HepG2 (cell line): ENCODE measurements around the gene FLAD1. TPM values are rescaled to one million over a fixed set of nuclear protein-coding genes. Genes with fewer than 3 reads are reported as not detected.

Source experiments
- DMAP1 ChIP-seq: IDR thresholded peaks from 2 replicates; pipeline ENCODE4 v1.6.1; 2016
- DMTF1 ChIP-seq: sonication (generic); formaldehyde crosslinking; IDR thresholded peaks from 2 replicates; pipeline ENCODE4 v1.4.0; 2020; ENCODE audit warnings: mild to moderate bottlenecking, missing genetic modification reagents
- FIP1L1 ChIP-seq: fragments of 200-400 bp; formaldehyde crosslinking; IDR thresholded peaks from 2 replicates; pipeline ENCODE4 v1.6.1; 2018; ENCODE audit warnings: low read depth, mild to moderate bottlenecking, low read length, moderate library complexity, borderline replicate concordance; ENCODE audit not compliant: insufficient read depth
- HMGXB3 ChIP-seq: sonication (generic); formaldehyde crosslinking; IDR thresholded peaks from 2 replicates; pipeline ENCODE4 v1.4.0; 2020; ENCODE audit warnings: missing genetic modification reagents, borderline replicate concordance
- MBD4 ChIP-seq: IDR thresholded peaks from 2 replicates; pipeline ENCODE4 v1.6.1; 2012; ENCODE audit warnings: low read length, inconsistent platforms, borderline replicate concordance
- NR3C1 ChIP-seq: sonication (generic); formaldehyde crosslinking; IDR thresholded peaks from 2 replicates; pipeline ENCODE4 v1.4.0; 2020; ENCODE audit warnings: missing genetic modification reagents
- PHF20 ChIP-seq: sonication (generic); formaldehyde crosslinking; IDR thresholded peaks from 2 replicates; pipeline ENCODE4 v1.5.0; 2020; ENCODE audit warnings: mild to moderate bottlenecking, missing genetic modification reagents
- POLR2AphosphoS2 ChIP-seq: IDR thresholded peaks from 2 replicates; pipeline ENCODE4 v1.6.1; 2011; ENCODE audit warnings: low read depth, low read length, improper control_type of control experiment
- SAFB2 ChIP-seq: sonication (generic); formaldehyde crosslinking; IDR thresholded peaks from 2 replicates; pipeline ENCODE4 v1.5.1; 2020; ENCODE audit warnings: missing genetic modification reagents, low read depth, mild to moderate bottlenecking, borderline replicate concordance
- ZFAT ChIP-seq: sonication (generic); formaldehyde crosslinking; conservative IDR thresholded peaks from 2 replicates; pipeline ENCODE4 v1.8.1; 2023; ENCODE audit warnings: missing genetic modification reagents, inconsistent platforms
- ZNF20 ChIP-seq: sonication (generic); formaldehyde crosslinking; IDR thresholded peaks from 2 replicates; pipeline ENCODE4 v1.4.0; 2020; ENCODE audit warnings: mild to moderate bottlenecking, moderate library complexity, missing genetic modification reagents
- ZNF296 ChIP-seq: sonication (generic); formaldehyde crosslinking; conservative IDR thresholded peaks from 2 replicates; pipeline ENCODE4 v1.5.0; 2020; ENCODE audit warnings: mild to moderate bottlenecking, missing genetic modification reagents
- ZNF335 ChIP-seq: sonication (generic); formaldehyde crosslinking; IDR thresholded peaks from 2 replicates; pipeline ENCODE4 v1.4.0; 2020; ENCODE audit warnings: missing genetic modification reagents
- ZNF44 ChIP-seq: sonication (generic); formaldehyde crosslinking; IDR thresholded peaks from 2 replicates; pipeline ENCODE4 v1.5.1; 2020; ENCODE audit warnings: mild to moderate bottlenecking, missing genetic modification reagents
- ZNF550 ChIP-seq: sonication (generic); formaldehyde crosslinking; IDR thresholded peaks from 2 replicates; pipeline ENCODE4 v1.4.0; 2020; ENCODE audit warnings: mild to moderate bottlenecking, missing genetic modification reagents, borderline replicate concordance
- ZNF7 ChIP-seq: IDR thresholded peaks from 2 replicates; pipeline ENCODE4 v1.6.1; 2016; ENCODE audit warnings: missing biosample characterization, missing genetic modification reagents
- polyA plus RNA-seq, 8 experiments: library from polyadenylated mRNA; depleted of rRNA in 3 of 8; stranded (reverse) in 7 of 8; unstranded in 1 of 8; fragments of >200 nt; fragmentation: Illumina TruSeq in 4 of 8; extraction: Trizol in 4 of 8; gene quantifications; 2 replicates each; pipeline versions ENCODE4 v1.2.1 to v1.2.3, GENCODE V29; 2011 to 2016; ENCODE audit warnings: low read depth in 4 of 8, missing spikeins in 1 of 8, mixed read lengths in 1 of 8; ENCODE audit not compliant: insufficient read depth in 1 of 8
- total RNA-seq, 5 experiments: library from RNA; depleted of rRNA; stranded (reverse); fragments of >200 nt; fragmentation: Illumina TruSeq; extraction: Trizol; gene quantifications; 2 replicates each; pipeline ENCODE4 v1.2.3, GENCODE V29; 2016; ENCODE audit warnings: low read depth in 1 of 5
- TF ChIP-seq, protein P1 (sequence below): IDR thresholded peaks from 2 replicates; pipeline ENCODE4 v1.6.1; 2016; ENCODE audit warnings: control low read depth
- TF ChIP-seq, protein P2 (sequence below): sonication (generic); formaldehyde crosslinking; IDR thresholded peaks from 2 replicates; pipeline ENCODE4 v1.5.1; 2020; ENCODE audit warnings: mild to moderate bottlenecking, moderate library complexity, missing genetic modification reagents

The FLAD1 gene
- total and polyA plus RNA-seq, 2 of the 13 experiments (the other 11 are each of a cell fraction or from before 2014, with no cell fraction given), result 25.9 to 32.8 TPM

GRCh38 chr1:154937085-154937987 lies 45.8 kb upstream of the FLAD1 start (continued):
- TF ChIP-seq HMGXB3 (CRISPR knock-in tag) (no peak; the same call in 1 of the 2 replicates), ZNF550 (no peak), ZFAT (CRISPR knock-in tag) (0 out of 2 replicates have a peak, but pooled peaks have one; percentile 19), DMAP1 (CRISPR knock-in tag) (no peak), FIP1L1 (no peak), DMTF1 (CRISPR knock-in tag) (no peak), ZNF296 (CRISPR knock-in tag) (no peak), POLR2AphosphoS2 (no peak), MBD4 (no peak), ZNF44 (CRISPR knock-in tag) (peak; percentile 49; the same call in 1 of the 2 replicates), NR3C1 (CRISPR knock-in tag) (no peak), PHF20 (CRISPR knock-in tag) (no peak), ZNF7 (CRISPR knock-in tag) (no peak), ZNF335 (CRISPR knock-in tag) (no peak), SAFB2 (no peak), ZNF20 (CRISPR knock-in tag) (no peak)
- TF ChIP-seq, protein P1, sequence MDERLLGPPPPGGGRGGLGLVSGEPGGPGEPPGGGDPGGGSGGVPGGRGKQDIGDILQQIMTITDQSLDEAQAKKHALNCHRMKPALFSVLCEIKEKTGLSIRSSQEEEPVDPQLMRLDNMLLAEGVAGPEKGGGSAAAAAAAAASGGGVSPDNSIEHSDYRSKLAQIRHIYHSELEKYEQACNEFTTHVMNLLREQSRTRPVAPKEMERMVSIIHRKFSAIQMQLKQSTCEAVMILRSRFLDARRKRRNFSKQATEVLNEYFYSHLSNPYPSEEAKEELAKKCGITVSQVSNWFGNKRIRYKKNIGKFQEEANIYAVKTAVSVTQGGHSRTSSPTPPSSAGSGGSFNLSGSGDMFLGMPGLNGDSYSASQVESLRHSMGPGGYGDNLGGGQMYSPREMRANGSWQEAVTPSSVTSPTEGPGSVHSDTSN (CRISPR knock-in tag), result no peak
- TF ChIP-seq, protein P2, sequence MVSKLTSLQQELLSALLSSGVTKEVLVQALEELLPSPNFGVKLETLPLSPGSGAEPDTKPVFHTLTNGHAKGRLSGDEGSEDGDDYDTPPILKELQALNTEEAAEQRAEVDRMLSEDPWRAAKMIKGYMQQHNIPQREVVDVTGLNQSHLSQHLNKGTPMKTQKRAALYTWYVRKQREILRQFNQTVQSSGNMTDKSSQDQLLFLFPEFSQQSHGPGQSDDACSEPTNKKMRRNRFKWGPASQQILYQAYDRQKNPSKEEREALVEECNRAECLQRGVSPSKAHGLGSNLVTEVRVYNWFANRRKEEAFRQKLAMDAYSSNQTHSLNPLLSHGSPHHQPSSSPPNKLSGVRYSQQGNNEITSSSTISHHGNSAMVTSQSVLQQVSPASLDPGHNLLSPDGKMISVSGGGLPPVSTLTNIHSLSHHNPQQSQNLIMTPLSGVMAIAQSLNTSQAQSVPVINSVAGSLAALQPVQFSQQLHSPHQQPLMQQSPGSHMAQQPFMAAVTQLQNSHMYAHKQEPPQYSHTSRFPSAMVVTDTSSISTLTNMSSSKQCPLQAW (CRISPR knock-in tag), result no peak
